ENCODE measurements around the gene LDLRAD3. TPM values are rescaled to one million over a fixed set of nuclear protein-coding genes. Genes with fewer than 3 reads are reported as not detected.

The LDLRAD3 gene
- total RNA-seq, 1 experiment from 2014 or later, result 19.0 TPM

DNA sequence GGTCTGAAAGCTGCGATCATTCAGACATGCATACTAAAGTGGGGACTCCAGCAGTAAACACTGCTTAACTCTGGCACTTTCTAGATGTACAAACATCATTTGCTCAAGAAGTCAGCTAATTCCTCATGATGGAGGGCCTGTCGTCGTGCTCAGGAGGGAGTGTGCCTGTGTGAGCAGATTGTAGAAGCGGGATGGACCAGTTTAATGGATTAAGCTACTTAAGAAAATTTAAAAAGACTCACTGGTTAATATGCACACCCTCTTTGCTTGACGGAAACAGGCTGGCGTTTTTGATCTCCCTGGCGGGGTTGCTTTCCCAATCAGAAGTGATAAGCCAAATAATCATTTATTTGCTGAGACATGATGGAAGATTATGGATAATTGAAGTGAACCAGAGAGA is 79.0 kb downstream of the LDLRAD3 start:
- ChIA-PET RAD21 (ENCODE audit: low non-redundant PET in 1 of 2, low total read pairs in 2 of 2, uncharacterized antibody in 2 of 2, unreplicated experiment in 2 of 2) (no interaction called here), POLR2A (no interaction called here), CTCF (interaction anchor here (1.4 kb wide), 1 partner anchor 201 kb away, joined by 3 read pairs; no protein-coding TSS in a partner anchor)
- no TSS peak for BruUV-seq (replicated peaks)
- H3K4me1 ChIP-seq (ENCODE audit: control insufficient read depth in 1 of 2, insufficient read depth in 2 of 2, low read length in 2 of 2), result peaks cover 0 to 8% of the 10 kb centered on the region in 2 experiments; a peak in 1 of 4 replicates
- H3K27me3 ChIP-seq (ENCODE audit: insufficient read depth, low read length), result no peaks in the 10 kb centered on the region
- no peaks in the 10 kb centered on the region for H4K20me1 ChIP-seq (ENCODE audit: insufficient read depth)
- peaks cover 13% of the 10 kb centered on the region; the same call in 1 of the 2 replicates for H3K79me2 ChIP-seq (ENCODE audit: insufficient read depth, low read length)
- no peak overlapping the region for H3K9ac ChIP-seq (ENCODE audit: low read length)
- no peaks in the 10 kb centered on the region for H3K9me2 ChIP-seq (ENCODE audit: insufficient read depth)
- DNase-seq (ENCODE audit: low read depth, low spot score) (no peak), ATAC-seq (no peak)
- TF ChIP-seq EZH2phosphoT487 (IDR thresholded peaks at IDR 0.05; ENCODE audit: borderline replicate concordance) (no peak), CEBPB (IDR thresholded peaks at IDR 0.05; ENCODE audit: low read depth) (no peak), POLR2A (IDR thresholded peaks at IDR 0.05; ENCODE audit: borderline replicate concordance, extremely low read depth, insufficient read depth, insufficient read length) (no peak), POLR2AphosphoS5 (IDR thresholded peaks at IDR 0.05; ENCODE audit: low read depth, low read length) (no peak), RAD21 (IDR thresholded peaks at IDR 0.05; ENCODE audit: low read depth) (no peak), YY1 (IDR thresholded peaks at IDR 0.05; ENCODE audit: extremely low read depth, insufficient replicate concordance, low read depth, low read length) (no peak)
- TF ChIP-seq, protein P1, sequence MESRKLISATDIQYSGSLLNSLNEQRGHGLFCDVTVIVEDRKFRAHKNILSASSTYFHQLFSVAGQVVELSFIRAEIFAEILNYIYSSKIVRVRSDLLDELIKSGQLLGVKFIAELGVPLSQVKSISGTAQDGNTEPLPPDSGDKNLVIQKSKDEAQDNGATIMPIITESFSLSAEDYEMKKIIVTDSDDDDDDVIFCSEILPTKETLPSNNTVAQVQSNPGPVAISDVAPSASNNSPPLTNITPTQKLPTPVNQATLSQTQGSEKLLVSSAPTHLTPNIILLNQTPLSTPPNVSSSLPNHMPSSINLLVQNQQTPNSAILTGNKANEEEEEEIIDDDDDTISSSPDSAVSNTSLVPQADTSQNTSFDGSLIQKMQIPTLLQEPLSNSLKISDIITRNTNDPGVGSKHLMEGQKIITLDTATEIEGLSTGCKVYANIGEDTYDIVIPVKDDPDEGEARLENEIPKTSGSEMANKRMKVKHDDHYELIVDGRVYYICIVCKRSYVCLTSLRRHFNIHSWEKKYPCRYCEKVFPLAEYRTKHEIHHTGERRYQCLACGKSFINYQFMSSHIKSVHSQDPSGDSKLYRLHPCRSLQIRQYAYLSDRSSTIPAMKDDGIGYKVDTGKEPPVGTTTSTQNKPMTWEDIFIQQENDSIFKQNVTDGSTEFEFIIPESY (IDR thresholded peaks at IDR 0.05; ENCODE audit: extremely low read depth, insufficient replicate concordance, low read length), result no peak
- no peaks in the 10 kb centered on the region for H3K9me3 ChIP-seq (ENCODE audit: control insufficient read depth in 1 of 2, insufficient read depth in 1 of 2, low read depth in 1 of 2, low read length in 2 of 2)
- H3K4me3 ChIP-seq (replicated peaks in 1 of 2; ENCODE audit: low read depth in 1 of 2, low read length in 2 of 2), result no peak overlapping the region
- intact Hi-C loops (cut with micrococcal nuclease), result no loop called here
- H3K36me3 ChIP-seq (ENCODE audit: control insufficient read depth in 1 of 2, insufficient read depth in 2 of 2, low read length in 2 of 2), result no peaks in the 10 kb centered on the region
- no peak overlapping the region for H3K27ac ChIP-seq (ENCODE audit: low read depth, low read length)
- no peak overlapping the region for H3K4me2 ChIP-seq (ENCODE audit: low read length)
- no peak overlapping the region for H2AFZ ChIP-seq (ENCODE audit: low read depth, low read length, poor library complexity, severe bottlenecking)

GRCh38 chr11:36023922-36024321 is 80.1 kb downstream of the LDLRAD3 start:
- Histone ChIP-seq H2AFZ (ENCODE audit: low read depth, low read length, poor library complexity, severe bottlenecking) (no peak overlapping the region), H3K27ac (ENCODE audit: low read depth, low read length) (no peak overlapping the region), H3K9me3 (ENCODE audit: control insufficient read depth in 1 of 2, insufficient read depth in 1 of 2, low read depth in 1 of 2, low read length in 2 of 2) (no peaks in the 10 kb centered on the region), H3K27me3 (ENCODE audit: insufficient read depth, low read length) (no peaks in the 10 kb centered on the region), H3K79me2 (ENCODE audit: insufficient read depth, low read length) (peaks cover 10% of the 10 kb centered on the region; the same call in 1 of the 2 replicates), H3K9ac (ENCODE audit: low read length) (no peak overlapping the region), H3K4me2 (ENCODE audit: low read length) (no peak overlapping the region), H3K4me1 (ENCODE audit: control insufficient read depth in 1 of 2, insufficient read depth in 2 of 2, low read length in 2 of 2) (peaks cover 0 to 8% of the 10 kb centered on the region in 2 experiments; a peak in 1 of 4 replicates), H3K36me3 (ENCODE audit: control insufficient read depth in 1 of 2, insufficient read depth in 2 of 2, low read length in 2 of 2) (no peaks in the 10 kb centered on the region), H3K4me3 (replicated peaks in 1 of 2; ENCODE audit: low read depth in 1 of 2, low read length in 2 of 2) (no peak overlapping the region), H3K9me2 (ENCODE audit: insufficient read depth) (no peaks in the 10 kb centered on the region), H4K20me1 (ENCODE audit: insufficient read depth) (no peaks in the 10 kb centered on the region)
- ChIA-PET POLR2A (interaction anchor here (1.2 kb wide), 1 partner anchor 9 kb away, joined by 3 read pairs; no protein-coding TSS in a partner anchor), RAD21 (ENCODE audit: low non-redundant PET in 1 of 2, low total read pairs in 2 of 2, uncharacterized antibody in 2 of 2, unreplicated experiment in 2 of 2) (no interaction called here), CTCF (interaction anchor here (0.6 to 1.4 kb wide), 4 partner anchors 17 to 235 kb away, joined by 3 read pairs; no protein-coding TSS in a partner anchor)
- no TSS peak for BruUV-seq (replicated peaks)
- intact Hi-C loops (cut with micrococcal nuclease), result no loop called here
- no peak for ATAC-seq
- DNase-seq (ENCODE audit: low read depth, low spot score), result no peak
- TF ChIP-seq SP1 (IDR thresholded peaks at IDR 0.05; ENCODE audit: low read depth), result no peak
- no peak for TF ChIP-seq SIN3A (IDR thresholded peaks at IDR 0.05; ENCODE audit: low read depth)
- no peak for TF ChIP-seq JUND (IDR thresholded peaks at IDR 0.05)
- no peak for TF ChIP-seq EZH2 (IDR thresholded peaks at IDR 0.05)
- TF ChIP-seq, protein P1 (IDR thresholded peaks at IDR 0.05; ENCODE audit: extremely low read depth, insufficient replicate concordance, low read length), result no peak
- no peak for TF ChIP-seq POLR2AphosphoS5 (IDR thresholded peaks at IDR 0.05; ENCODE audit: low read depth, low read length)
- TF ChIP-seq, protein P2, sequence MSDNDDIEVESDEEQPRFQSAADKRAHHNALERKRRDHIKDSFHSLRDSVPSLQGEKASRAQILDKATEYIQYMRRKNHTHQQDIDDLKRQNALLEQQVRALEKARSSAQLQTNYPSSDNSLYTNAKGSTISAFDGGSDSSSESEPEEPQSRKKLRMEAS (IDR thresholded peaks at IDR 0.05), result no peak
- no peak for TF ChIP-seq CEBPB (IDR thresholded peaks at IDR 0.05; ENCODE audit: low read depth)
- TF ChIP-seq RAD21 (IDR thresholded peaks at IDR 0.05; ENCODE audit: low read depth), result no peak
- no peak for TF ChIP-seq ZNF274 (IDR thresholded peaks at IDR 0.05; ENCODE audit: low read depth, low read length)
- TF ChIP-seq YY1 (IDR thresholded peaks at IDR 0.05; ENCODE audit: extremely low read depth, insufficient replicate concordance, low read depth, low read length), result no peak
- no peak for TF ChIP-seq ZFX (IDR thresholded peaks at IDR 0.05)
- no peak for TF ChIP-seq EGR1 (IDR thresholded peaks at IDR 0.05; ENCODE audit: low read depth)
- no peak for TF ChIP-seq EZH2phosphoT487 (IDR thresholded peaks at IDR 0.05; ENCODE audit: borderline replicate concordance)
- TF ChIP-seq TCF7L2 (IDR thresholded peaks at IDR 0.05; ENCODE audit: borderline replicate concordance, extremely low read depth, insufficient read depth, insufficient read length), result no peak
